ENCODE data around the gene SEC14L2. TPM values are rescaled to one million over a fixed set of nuclear protein-coding genes. Genes with fewer than 3 reads are reported as not detected.

Gene SEC14L2
- total and polyA plus RNA-seq, 2 of the 8 experiments (the other 6 are each of a cell fraction or from before 2014, with no cell fraction given) = 2.8 to 3.2 TPM

GRCh38 chr22:30416837-30417236 lies 20.0 kb downstream of the SEC14L2 start:
- Histone ChIP-seq H3K9ac (replicated peaks in 1 of 4; ENCODE audit: extremely low read depth in 1 of 4, low read depth in 3 of 4, low read length in 3 of 4) (no peak overlapping the region), H2BK5ac (ENCODE audit: low read depth, low read length) (no peak overlapping the region), H3K18ac (ENCODE audit: extremely low read depth, low read length) (no peak overlapping the region), H4K5ac (ENCODE audit: insufficient read length, low read depth, low read length) (no peak overlapping the region), H2AK5ac (ENCODE audit: low read depth, low read length) (no peak overlapping the region), H3K36me3 (ENCODE audit: control insufficient read depth in 2 of 4, insufficient read depth in 4 of 4, low read length in 3 of 4) (peaks cover 0 to 28% (median 12%) of the 10 kb centered on the region in 4 experiments; a peak in 6 of 8 replicates), H2BK15ac (ENCODE audit: low read length) (no peak overlapping the region), H3K9me3 (ENCODE audit: insufficient read depth in 2 of 2, low read depth in 1 of 2, low read length in 1 of 2) (no peaks in the 10 kb centered on the region), H3K27me3 (replicated peaks in 1 of 4; ENCODE audit: control insufficient read depth in 3 of 4, extremely low read depth in 1 of 4, insufficient read depth in 3 of 4, low read length in 3 of 4) (no peaks in the 10 kb centered on the region), H3K79me2 (ENCODE audit: control insufficient read depth in 1 of 2, insufficient read depth in 2 of 2, low read length in 2 of 2) (peaks cover 0 to 4% of the 10 kb centered on the region in 2 experiments; a peak in 1 of 4 replicates), H3K4me2 (ENCODE audit: insufficient read depth in 1 of 2, low read depth in 2 of 2, low read length in 2 of 2) (no peak overlapping the region), H2BK12ac (ENCODE audit: low read depth, low read length) (no peak overlapping the region), H3K14ac (ENCODE audit: insufficient read length) (no peak overlapping the region), H3K27ac (ENCODE audit: low read depth, low read length) (no peak overlapping the region), H2BK120ac (replicated peaks; ENCODE audit: low read depth, low read length) (no peak overlapping the region), H2AFZ (ENCODE audit: low read length) (no peak overlapping the region), H2BK20ac (ENCODE audit: low read length) (no peak overlapping the region), H3K4me3 (ENCODE audit: extremely low read depth in 1 of 4, insufficient read depth in 2 of 4, low read depth in 3 of 4, low read length in 4 of 4) (no peak overlapping the region), H3K79me1 (ENCODE audit: low read depth, low read length) (no peaks in the 10 kb centered on the region), H4K8ac (ENCODE audit: extremely low read depth, insufficient read depth, low read length) (no peak overlapping the region), H3K23ac (ENCODE audit: insufficient read length) (no peak overlapping the region), H3K4me1 (replicated peaks in 1 of 4; ENCODE audit: control insufficient read depth in 3 of 4, insufficient read depth in 4 of 4, low read length in 3 of 4) (peaks cover 0 to 4% (median under 1%) of the 10 kb centered on the region in 4 experiments; a peak in 3 of 7 replicates), H4K20me1 (replicated peaks in 1 of 2; ENCODE audit: control insufficient read depth in 1 of 2, insufficient read depth in 2 of 2, low read length in 2 of 2) (peaks cover 1 to 4% of the 10 kb centered on the region in 2 experiments), H4K91ac (replicated peaks; ENCODE audit: insufficient read length, low read length) (no peak overlapping the region), H3K23me2 (ENCODE audit: low read depth, low read length) (no peaks in the 10 kb centered on the region), H3K56ac (replicated peaks; ENCODE audit: insufficient read length, low read depth, low read length) (no peak overlapping the region), H3K4ac (replicated peaks; ENCODE audit: insufficient read length, low read depth, low read length) (no peak overlapping the region)
- ChIA-PET CTCF (ENCODE audit: partially characterized antibody) (interaction anchor here (1.5 kb wide), 1 partner anchor 10 kb away, joined by 4 read pairs; no protein-coding TSS in a partner anchor), POLR2A (ENCODE audit: partially characterized antibody) (interaction anchor here (1.2 kb wide), 1 partner anchor 20 kb away, joined by 3 read pairs; the partner anchor contains the start of gene SEC14L2)
- DNase-seq (ENCODE audit: low read depth in 1 of 2, low spot score in 2 of 2) (no peak), FAIRE-seq (no peak)
- WGBS, 2 experiments (ENCODE audit: extremely low coverage in 1 of 2, insufficient coverage in 1 of 2, insufficient read length in 1 of 2, insufficient replicate concordance in 2 of 2, low coverage in 1 of 2, low lambda C conversion rate in 2 of 2, missing lambda C conversion rate in 1 of 2) = 88% methylated on average over 1 of the region's 1 CpG; no CpG with 5 or more reads in 1 of the 2 experiments
- TF ChIP-seq SIN3A (conservative IDR thresholded peaks at IDR 0.05 in 1 of 2, IDR thresholded peaks at IDR 0.05 in 1 of 2; ENCODE audit: low read depth in 1 of 2, low read length in 2 of 2) (no peak), JUND (IDR thresholded peaks at IDR 0.05; ENCODE audit: low read length) (no peak), POLR2AphosphoS5 (IDR thresholded peaks at IDR 0.05; ENCODE audit: low read depth, low read length) (no peak), SUZ12 (IDR thresholded peaks at IDR 0.05; ENCODE audit: low read length) (no peak), NRF1 (IDR thresholded peaks at IDR 0.05; ENCODE audit: low read depth, low read length) (no peak), GTF2F1 (IDR thresholded peaks at IDR 0.05; ENCODE audit: borderline replicate concordance, low read depth, low read length) (no peak)
- TF ChIP-seq, protein P1, sequence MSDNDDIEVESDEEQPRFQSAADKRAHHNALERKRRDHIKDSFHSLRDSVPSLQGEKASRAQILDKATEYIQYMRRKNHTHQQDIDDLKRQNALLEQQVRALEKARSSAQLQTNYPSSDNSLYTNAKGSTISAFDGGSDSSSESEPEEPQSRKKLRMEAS (IDR thresholded peaks at IDR 0.05) = no peak
